HG03108 (cell line): Measurements from ENCODE around the gene ZNF438.
"Not testable (repeated sequence)": the region's sequence is repeated elsewhere in the genome, so short reads cannot be mapped to it uniquely, and the experiment has no call there.

Experiments used
- ATAC-seq: cut with Tn5 transposase; IDR thresholded peaks from one replicate; pipeline ENCODE4 v1.9.1; 2021; ENCODE audit warnings: moderate library complexity; ENCODE audit not compliant: unreplicated experiment

Gene ZNF438

GRCh38 chr10:30812018-30812851 lies 219.4 kb downstream of the ZNF438 start:
- no peak for ATAC-seq

DNA sequence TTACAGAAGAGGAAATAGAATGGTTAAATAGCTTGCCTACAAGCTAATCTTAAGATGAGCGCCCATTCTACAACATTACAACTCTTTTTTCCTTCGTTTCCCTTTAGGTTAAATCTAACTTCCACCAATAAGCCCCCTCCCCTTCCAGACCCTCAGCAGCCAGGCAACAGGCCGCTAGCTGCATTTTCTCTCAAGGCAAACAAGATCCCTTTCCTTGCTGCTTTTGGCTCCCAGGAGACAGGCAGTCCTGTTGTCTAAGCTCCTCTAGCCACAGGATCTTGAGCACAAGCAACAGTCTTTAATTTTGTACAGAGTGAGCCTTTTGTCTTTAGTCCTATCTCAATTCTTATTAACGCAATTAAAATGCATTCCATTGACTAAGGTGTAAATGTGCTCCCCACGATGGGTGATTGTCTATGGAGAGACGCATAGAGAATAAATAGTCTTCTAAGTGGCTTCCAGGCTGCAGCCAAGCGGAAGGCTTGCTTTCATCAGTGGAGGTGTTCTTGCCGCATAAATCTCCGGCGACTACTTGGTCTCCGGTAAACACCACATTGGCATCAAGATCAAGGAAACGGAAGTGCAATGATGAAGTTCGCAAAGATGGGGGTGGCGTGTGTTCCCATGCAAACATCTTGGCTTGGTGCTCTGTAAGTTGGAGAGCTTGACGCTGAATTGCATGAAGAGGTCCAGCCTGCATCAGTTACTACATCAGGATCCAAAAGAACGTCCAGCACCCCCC lies 220.2 kb downstream of the ZNF438 start:
- no peak for ATAC-seq

DNA sequence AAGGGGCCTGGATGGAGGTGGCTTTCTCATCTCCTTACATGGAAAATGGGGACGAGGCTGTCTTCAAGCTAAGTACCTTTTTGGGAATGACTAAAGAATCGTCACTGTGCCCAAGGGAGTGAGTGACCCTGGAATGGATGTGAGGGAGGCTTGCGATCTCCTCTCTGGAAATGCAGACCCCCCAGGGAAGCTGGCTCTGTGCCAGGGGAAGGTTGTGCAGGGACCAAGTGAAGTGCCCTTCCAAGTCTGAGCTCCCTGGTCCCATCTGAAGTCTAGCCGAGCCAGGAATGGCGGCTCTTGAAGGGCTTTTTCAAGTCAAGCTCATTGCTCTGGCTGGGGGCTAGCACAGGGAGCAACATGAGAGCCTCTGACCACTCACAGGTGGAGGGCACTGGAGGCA lies 221.2 kb downstream of the ZNF438 start:
- ATAC-seq, result no peak

GRCh38 chr10:30806850-30807249 lies 224.8 kb downstream of the ZNF438 start:
- ATAC-seq, result no peak

DNA sequence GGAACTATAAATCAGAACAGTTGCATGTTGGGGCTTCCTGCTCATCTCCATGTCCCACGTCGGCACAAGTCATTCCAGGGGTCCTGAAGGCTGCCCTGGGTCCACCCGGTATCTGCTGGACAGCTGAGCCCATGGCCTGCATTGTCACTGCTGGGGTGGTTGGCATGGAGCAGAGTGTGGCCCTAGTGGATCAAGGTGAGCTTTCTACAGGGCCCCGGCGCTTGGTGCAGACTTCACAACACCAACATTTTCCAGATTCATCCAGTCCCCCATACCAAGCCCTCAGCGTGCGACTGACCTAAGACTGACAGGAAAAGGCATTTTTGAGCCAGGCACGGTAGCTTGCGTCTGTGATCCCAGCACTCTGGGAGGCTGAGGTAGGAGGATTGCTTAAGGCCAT lies 226.6 kb downstream of the ZNF438 start:
- ATAC-seq, result no peak

- ATAC-seq, result no peak
Measured at GRCh38 chr10:30804478-30805055, 227.1 kb downstream of the ZNF438 start.

- no peak for ATAC-seq
Measured at GRCh38 chr10:30803892-30804322, 227.8 kb downstream of the ZNF438 start.

DNA sequence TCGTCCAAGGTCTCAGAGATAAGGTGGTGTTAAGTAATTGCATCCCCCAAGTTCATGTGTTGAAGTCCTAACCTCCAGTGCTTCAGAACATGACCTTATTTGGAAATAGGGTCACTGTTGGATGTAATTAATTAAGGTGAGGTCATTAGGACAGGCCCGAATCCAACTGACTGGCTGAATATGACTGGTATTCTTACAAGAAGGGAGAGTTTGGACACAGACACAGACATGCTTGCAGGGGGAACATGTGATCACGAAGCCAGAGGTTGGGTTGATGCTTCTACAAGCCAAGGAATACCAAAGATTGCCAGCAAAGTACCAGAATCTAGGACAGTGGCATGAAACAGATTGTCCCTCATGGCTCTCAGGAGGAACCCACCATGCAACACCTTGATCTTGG lies 228.6 kb downstream of the ZNF438 start:
- ATAC-seq, result no peak

- no peak for ATAC-seq
Measured at GRCh38 chr10:30800368-30800767, 231.3 kb downstream of the ZNF438 start.

DNA sequence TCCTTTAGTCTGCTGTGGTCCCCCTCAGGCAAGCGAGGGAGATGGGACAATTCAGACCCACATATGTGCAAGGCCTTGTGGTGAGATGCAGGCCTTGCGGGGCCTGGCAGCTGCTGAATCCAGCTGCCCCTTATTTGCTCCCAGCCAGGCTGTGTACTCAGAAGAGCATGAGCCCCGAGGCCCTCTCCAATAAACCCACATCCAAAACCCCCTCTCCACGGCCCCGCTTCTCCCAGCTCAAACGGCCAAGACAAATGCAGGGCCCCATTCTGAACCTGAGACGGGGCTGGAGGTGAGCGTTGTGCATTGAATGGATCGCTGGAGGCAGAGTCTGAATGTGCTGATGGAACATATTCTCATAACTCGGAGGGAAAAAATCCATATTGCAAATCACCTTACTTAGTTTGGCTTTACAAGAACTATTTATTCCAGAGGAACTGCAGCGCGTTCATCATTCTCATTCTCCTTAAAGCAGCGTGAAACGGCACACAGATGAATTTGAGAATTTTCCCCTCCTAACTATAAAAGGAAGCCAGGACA lies 232.9 kb downstream of the ZNF438 start:
- ATAC-seq, result no peak

- not testable (repeated sequence) for ATAC-seq
Measured at GRCh38 chr10:30795024-30795423, 236.6 kb downstream of the ZNF438 start.
